Activated T-cell treated with anti-CD3 and anti-CD28 coated beads, Interleukin-2, amount 50 U/mL, for 72 hours (primary cell): ENCODE data around the gene MMP27. TPM values are rescaled to one million over a fixed set of nuclear protein-coding genes. Genes with fewer than 3 reads are reported as not detected.
"Not testable (repeated sequence)": the region's sequence is repeated elsewhere in the genome, so short reads cannot be mapped to it uniquely, and the experiment has no call there.

Source experiments
- ATAC-seq, 2 donors: fragments of 150-1000 bp; cut with Tn5 transposase; replicated peaks in 1 of 2; 2 replicates each; pipeline ENCODE4 v1.10.0; 2021; ENCODE audit warnings: moderate library complexity in 2 of 2, mild to moderate bottlenecking in 1 of 2
- DNase-seq, 2 donors: peaks; one replicate each; pipeline ENCODE4 v3.0.0; 2021 to 2022; ENCODE audit warnings: mixed read lengths in 1 of 2
- H3K27ac Mint-ChIP-seq: one replicate; pipeline ENCODE4 v1.8.0; 2022; ENCODE audit warnings: mild to moderate bottlenecking, moderate library complexity, mixed read lengths
- H3K27me3 Mint-ChIP-seq: one replicate; pipeline ENCODE4 v1.8.0; 2022; ENCODE audit warnings: low read depth, mixed read lengths
- H3K36me3 Mint-ChIP-seq, 2 donors: one replicate each; pipeline ENCODE4 v1.8.0; 2022; ENCODE audit warnings: mixed read lengths in 2 of 2, mild to moderate bottlenecking in 1 of 2; ENCODE audit not compliant: insufficient read depth in 2 of 2
- H3K4me1 Mint-ChIP-seq: one replicate; pipeline ENCODE4 v1.8.0; 2022; ENCODE audit warnings: low read depth, mixed read lengths
- H3K4me3 Mint-ChIP-seq, 2 donors: one replicate each; pipeline ENCODE4 v1.8.0; 2022; ENCODE audit warnings: mild to moderate bottlenecking in 2 of 2, mixed read lengths in 2 of 2, moderate library complexity in 2 of 2
- H3K9me3 Mint-ChIP-seq, 2 donors: one replicate each; pipeline ENCODE4 v1.8.0; 2022; ENCODE audit warnings: mixed read lengths in 2 of 2
- total RNA-seq, 2 donors: library from RNA; stranded (reverse); gene quantifications; one replicate each; pipeline ENCODE4 v1.2.3, GENCODE V29; 2022

Gene MMP27, protein sequence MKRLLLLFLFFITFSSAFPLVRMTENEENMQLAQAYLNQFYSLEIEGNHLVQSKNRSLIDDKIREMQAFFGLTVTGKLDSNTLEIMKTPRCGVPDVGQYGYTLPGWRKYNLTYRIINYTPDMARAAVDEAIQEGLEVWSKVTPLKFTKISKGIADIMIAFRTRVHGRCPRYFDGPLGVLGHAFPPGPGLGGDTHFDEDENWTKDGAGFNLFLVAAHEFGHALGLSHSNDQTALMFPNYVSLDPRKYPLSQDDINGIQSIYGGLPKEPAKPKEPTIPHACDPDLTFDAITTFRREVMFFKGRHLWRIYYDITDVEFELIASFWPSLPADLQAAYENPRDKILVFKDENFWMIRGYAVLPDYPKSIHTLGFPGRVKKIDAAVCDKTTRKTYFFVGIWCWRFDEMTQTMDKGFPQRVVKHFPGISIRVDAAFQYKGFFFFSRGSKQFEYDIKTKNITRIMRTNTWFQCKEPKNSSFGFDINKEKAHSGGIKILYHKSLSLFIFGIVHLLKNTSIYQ
- total RNA-seq: not detected

DNA sequence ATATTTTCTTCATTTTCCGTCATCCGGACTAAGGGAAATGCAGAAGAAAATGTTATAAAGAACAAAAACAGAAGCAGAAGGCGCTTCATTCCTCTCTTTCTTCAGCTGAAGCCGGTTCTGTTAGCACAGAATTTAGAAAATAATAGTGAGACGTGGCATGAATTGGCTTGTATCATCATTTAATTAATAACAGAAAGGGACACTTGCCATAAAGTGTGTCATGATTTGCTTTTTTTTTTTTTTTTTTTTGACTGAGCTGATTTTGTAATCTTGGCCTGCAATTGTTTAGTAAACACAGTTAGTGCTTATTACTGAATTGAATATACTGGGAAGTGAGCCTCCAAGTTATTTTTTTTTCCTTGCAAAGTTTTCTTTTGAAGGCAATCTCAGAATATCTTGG is at the start of gene MMP27:
MMP27 (minus strand) TSS at position 144 of the 400 bp plus-strand sequence; CDS start at position 89, 55 bp downstream.
- no peak for DNase-seq
- Mint-ChIP-seq H3K36me3 (no peaks in the 10 kb centered on the region), H3K27me3 (peaks cover 5% of the 10 kb centered on the region), H3K4me3 (no peak within 1 kb of the TSS), H3K9me3 (no peaks in the 10 kb centered on the region), H3K4me1 (no peaks in the 10 kb centered on the region), H3K27ac (no peak within 1 kb of the TSS)
- ATAC-seq: no peak

DNA sequence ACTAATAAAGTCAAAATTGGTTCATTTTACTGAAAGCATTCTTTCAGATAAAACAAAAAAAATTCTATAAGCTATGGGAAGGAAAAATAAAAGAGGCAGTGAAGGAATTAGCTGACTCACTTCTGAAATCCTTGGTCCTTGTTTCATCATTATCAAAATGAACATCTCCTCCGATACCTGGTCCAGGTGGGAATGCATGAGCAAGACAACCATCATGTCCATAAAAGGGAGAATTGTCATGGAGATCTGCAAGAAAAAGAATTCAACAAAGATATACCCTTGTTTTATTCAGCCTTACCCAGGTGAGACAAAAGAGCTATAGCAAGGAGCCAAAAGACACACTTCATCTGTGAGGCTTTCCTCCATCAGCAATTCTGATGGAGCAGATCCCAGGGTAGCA is 47.7 kb upstream of the MMP27 start:
- no peak for DNase-seq
- Mint-ChIP-seq H3K27ac (no peak overlapping the region), H3K27me3 (peaks cover 33% of the 10 kb centered on the region), H3K4me1 (no peaks in the 10 kb centered on the region), H3K9me3 (peaks cover 0 to 4% of the 10 kb centered on the region in 2 donors), H3K36me3 (peaks cover 0 to 3% of the 10 kb centered on the region in 2 donors), H3K4me3 (no peak overlapping the region)
- ATAC-seq: no peak

DNA sequence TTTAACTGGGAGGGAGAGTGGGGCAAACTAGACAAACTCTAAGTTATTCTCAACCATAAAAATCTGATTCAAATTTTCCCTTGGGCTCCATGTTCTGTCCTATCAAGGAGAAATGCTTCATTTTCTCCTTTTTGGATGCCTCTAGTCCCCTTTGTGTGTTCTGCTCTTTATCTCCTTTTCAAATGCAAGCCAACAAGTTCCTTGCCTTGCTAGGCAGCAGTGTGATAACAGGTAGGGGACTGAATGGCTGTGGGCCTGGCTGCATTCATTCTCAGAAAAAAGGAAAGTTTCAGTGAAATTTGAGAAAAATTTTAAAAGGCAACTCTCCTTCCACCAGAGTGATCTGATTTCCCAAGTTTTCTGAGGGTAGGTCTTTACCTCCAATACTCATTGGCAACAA is 46.1 kb upstream of the MMP27 start:
- Mint-ChIP-seq H3K4me1 (no peaks in the 10 kb centered on the region), H3K9me3 (peaks cover 5 to 8% of the 10 kb centered on the region in 2 donors), H3K4me3 (no peak overlapping the region), H3K27me3 (peaks cover 18% of the 10 kb centered on the region), H3K27ac (no peak overlapping the region), H3K36me3 (peaks cover 3 to 5% of the 10 kb centered on the region in 2 donors)
- ATAC-seq (no peak), DNase-seq (no peak)

DNA sequence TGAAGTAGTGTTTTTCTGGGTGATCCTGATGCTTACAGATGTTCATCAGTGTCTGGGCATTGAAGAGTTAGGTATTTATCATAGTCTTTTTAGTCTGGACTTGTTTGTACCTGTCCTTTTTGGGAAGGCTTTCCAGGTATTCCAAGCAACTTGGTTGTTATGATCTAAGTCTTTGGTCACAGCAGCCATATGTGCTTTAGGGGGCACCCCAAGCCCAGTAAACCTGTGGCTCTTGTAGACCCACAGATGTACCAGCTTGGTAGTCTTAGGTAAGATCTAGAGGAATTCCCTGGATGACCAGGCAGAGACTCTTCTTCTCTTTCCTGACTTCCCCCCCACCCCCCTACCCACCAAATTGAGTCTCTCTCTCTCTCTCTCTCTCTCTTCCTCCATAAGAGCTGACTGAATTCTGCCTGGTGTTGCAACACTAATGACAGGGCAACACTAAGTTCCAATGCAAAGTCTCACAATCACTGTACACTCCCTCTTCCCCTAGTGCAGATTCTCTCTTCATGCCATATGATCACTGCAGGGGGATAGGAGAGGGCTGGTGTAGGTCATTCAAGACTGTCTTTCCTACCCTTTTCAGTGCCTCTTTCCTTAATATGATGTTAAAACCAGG is 43.6 kb upstream of the MMP27 start:
- no peak overlapping the region for H3K4me3 Mint-ChIP-seq
- no peak for ATAC-seq
- DNase-seq: no peak
- peaks cover 7 to 9% of the 10 kb centered on the region in 2 donors for H3K9me3 Mint-ChIP-seq
- H3K27ac Mint-ChIP-seq: no peak overlapping the region
- peaks cover 6% of the 10 kb centered on the region for H3K27me3 Mint-ChIP-seq
- H3K4me1 Mint-ChIP-seq: no peaks in the 10 kb centered on the region
- H3K36me3 Mint-ChIP-seq: peaks cover 3 to 7% of the 10 kb centered on the region in 2 donors

DNA sequence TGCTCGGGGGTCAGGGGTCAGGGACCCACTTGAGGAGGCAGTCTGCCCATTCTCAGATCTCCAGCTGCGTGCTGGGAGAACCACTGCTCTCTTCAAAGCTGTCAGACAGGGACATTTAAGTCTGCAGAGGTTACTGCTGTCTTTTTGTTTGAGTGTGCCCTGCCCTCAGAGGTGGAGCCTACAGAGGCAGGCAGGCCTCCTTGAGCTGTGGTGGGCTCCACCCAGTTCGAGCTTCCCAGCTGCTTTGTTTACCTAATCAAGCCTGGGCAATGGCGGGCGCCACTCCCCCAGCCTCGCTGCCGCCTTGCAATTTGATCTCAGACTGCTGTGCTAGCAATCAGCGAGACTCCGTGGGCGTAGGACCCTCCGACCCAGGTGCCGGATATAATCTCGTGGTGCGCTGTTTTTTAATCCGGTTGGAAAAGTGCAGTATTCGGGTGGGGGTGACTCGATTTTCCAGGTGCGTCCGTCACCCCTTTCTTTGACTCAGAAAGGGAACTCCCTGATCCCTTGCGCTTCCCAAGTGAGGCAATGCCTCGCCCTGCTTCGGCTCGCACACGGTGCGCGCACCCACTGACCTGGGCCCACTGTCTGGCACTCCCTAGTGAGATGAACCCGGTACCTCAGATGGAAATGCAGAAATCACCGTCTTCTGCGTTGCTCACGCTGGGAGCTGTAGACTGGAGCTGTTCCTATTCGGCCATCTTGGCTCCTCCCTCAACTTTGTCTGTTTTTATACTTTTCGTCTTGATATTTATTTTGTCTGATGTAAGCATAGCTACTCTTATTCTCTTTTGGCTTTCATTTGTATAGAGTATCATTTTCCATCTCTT is 41.4 kb upstream of the MMP27 start:
- Mint-ChIP-seq H3K9me3 (peaks cover 7 to 10% of the 10 kb centered on the region in 2 donors), H3K27ac (peak overlapping the region; percentile 30)
- H3K4me3 Mint-ChIP-seq, H3K4me1 Mint-ChIP-seq, H3K36me3 Mint-ChIP-seq, H3K27me3 Mint-ChIP-seq, ATAC-seq, DNase-seq: not testable (repeated sequence)

DNA sequence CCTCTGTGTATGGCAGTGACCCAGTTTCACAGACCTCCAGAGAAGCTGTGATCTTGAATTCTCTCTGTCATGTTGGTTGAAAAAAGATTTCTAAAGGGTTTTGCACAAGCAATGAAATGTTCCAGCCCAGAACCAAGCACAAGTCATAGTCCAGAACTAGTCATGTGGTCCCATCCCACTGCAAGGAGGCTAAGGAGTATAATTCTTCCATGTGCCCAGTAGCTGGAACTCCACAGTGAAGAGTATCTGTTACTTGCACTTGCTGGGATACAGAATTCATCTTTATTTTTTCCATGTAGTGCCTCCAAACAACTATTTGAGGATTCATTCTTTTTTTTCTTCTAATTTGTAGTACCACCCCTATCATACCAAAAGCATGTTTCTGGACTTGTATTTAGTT is 29.1 kb upstream of the MMP27 start:
- Mint-ChIP-seq H3K4me3 (no peak overlapping the region), H3K27me3 (no peaks in the 10 kb centered on the region), H3K36me3 (no peaks in the 10 kb centered on the region), H3K27ac (no peak overlapping the region), H3K4me1 (no peaks in the 10 kb centered on the region), H3K9me3 (peaks cover 0 to 1% of the 10 kb centered on the region in 2 donors)
- no peak for DNase-seq
- no peak for ATAC-seq

DNA sequence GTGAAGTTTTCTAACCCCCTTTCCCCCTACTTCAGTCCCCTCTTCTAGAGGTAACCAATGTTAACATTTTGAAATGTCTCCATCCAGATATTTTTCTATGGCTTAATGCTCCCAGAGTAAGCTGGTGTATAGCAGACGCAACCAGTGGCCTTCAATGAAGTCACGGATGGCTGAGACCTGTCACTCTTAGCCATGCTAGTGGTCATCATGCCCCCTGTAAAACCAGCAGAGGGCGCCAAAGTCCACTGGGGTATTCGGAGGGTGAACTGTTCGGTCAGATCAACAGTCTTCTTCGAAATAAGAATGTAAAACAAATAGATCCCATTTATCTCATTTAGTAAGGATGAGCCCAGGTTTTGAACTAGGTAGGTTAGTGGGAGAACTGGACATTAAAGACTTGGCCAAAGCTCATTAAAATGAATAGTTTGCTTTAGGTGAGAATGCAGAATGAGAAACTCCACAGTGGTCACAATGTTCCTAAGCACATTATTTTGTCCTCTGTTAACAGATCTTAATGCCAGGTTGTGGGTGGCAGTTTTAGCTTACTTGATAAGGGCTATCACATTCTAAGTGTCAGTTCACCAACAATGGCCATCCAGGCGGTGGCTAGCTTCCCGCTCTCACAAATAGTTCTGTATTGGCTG is 27.8 kb upstream of the MMP27 start:
- no peak overlapping the region for H3K4me3 Mint-ChIP-seq
- peak; percentile 77 to 80 for ATAC-seq

DNA sequence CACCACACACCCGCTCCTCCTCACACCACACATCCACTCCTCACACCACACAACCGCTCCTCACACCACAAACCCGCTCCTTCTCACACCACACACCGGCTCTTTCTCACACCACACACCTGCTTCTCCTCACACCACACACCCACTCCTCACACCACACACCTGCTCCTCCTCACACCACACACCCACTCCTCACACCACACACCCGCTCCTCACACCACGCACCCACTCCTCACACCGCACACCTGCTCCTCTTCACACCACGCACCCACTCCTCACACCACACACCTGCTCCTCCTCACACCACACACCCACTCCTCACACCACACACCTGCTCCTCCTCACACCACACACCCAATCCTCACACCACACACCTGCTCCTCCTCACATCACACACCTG is 25.4 kb upstream of the MMP27 start:
- H3K27ac Mint-ChIP-seq, H3K4me3 Mint-ChIP-seq, H3K4me1 Mint-ChIP-seq, H3K9me3 Mint-ChIP-seq, H3K36me3 Mint-ChIP-seq, ATAC-seq, H3K27me3 Mint-ChIP-seq, DNase-seq: not testable (repeated sequence)

More for the DNA sequence above, 27.8 kb upstream of the MMP27 start:
- H3K9me3 Mint-ChIP-seq: no peaks in the 10 kb centered on the region
- no peaks in the 10 kb centered on the region for H3K36me3 Mint-ChIP-seq
- H3K4me1 Mint-ChIP-seq: no peaks in the 10 kb centered on the region
- no peak overlapping the region for H3K27ac Mint-ChIP-seq
- H3K27me3 Mint-ChIP-seq: no peaks in the 10 kb centered on the region
- DNase-seq: peak; percentile 68 to 72

DNA sequence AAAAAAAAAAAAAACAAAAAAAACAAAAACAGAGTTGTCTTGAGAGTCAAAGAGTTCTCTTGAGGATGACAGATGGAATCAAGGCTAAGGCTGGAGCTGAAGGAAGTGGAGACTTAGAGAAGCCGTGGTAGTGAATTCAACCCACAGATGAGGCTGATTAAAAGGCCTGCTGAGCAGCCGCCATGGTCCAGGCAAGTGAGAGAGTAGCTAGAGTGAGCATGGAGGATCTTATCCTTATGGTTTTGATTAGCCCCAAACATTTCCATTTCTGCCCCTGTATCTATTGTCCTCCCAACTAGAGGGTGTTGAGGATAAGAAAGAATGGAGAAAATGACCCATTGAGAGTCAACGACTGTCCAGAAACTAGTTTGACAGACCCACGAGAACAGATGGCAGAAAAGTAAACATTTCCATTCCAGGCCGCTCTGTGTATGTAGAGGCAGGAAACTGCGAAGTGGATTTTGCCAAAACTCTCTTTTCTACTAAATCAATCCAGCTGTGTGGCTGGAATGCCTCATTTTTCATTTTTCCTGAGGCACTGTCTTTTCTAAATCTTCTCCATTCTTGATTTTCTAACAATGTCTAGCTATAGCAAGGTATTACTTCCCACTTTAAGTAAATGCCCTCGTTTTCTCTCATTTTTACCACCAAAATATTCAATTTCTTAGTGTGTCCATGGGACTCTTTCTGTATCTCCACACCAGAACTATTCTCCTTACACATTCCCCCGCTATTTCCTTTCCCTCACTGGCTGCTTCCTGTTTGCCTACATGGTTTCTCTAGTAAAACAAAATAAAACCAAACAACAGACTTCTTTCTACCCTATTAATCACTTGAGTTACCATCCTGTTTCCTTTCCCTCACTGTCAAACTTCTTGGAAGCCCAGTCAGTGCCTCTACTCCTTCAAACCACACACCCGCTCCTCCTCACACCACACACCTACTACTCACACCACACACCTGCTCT is 24.6 kb upstream of the MMP27 start:
- ATAC-seq (no peak), DNase-seq (no peak)
- Mint-ChIP-seq H3K27ac (no peak overlapping the region), H3K36me3 (no peaks in the 10 kb centered on the region), H3K9me3 (no peaks in the 10 kb centered on the region), H3K4me1 (no peaks in the 10 kb centered on the region), H3K4me3 (no peak overlapping the region), H3K27me3 (no peaks in the 10 kb centered on the region)

DNA sequence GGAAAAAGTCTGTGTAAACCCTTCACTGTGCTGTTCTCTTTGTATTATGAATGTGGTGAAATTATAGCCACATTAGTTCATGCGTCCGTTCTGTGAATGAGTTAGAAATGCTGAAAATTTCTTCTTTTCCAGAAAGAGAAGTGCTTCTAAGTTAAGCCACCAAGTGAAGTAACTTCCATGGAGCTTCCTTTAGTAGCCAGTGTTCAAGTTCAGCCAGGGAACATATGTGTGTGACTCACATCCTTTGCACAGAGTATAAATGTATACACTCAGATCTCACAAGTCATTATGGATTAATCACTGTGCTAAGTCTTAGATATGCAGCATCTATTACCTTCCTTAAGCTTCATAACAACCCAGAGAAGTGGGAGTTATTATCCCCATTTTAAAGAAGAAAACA is 22.3 kb upstream of the MMP27 start:
- Mint-ChIP-seq H3K9me3 (no peaks in the 10 kb centered on the region), H3K27me3 (no peaks in the 10 kb centered on the region), H3K27ac (no peak overlapping the region), H3K36me3 (no peaks in the 10 kb centered on the region), H3K4me1 (no peaks in the 10 kb centered on the region), H3K4me3 (no peak overlapping the region)
- DNase-seq (no peak), ATAC-seq (peak in 1 of 2 donors; percentile 32)

DNA sequence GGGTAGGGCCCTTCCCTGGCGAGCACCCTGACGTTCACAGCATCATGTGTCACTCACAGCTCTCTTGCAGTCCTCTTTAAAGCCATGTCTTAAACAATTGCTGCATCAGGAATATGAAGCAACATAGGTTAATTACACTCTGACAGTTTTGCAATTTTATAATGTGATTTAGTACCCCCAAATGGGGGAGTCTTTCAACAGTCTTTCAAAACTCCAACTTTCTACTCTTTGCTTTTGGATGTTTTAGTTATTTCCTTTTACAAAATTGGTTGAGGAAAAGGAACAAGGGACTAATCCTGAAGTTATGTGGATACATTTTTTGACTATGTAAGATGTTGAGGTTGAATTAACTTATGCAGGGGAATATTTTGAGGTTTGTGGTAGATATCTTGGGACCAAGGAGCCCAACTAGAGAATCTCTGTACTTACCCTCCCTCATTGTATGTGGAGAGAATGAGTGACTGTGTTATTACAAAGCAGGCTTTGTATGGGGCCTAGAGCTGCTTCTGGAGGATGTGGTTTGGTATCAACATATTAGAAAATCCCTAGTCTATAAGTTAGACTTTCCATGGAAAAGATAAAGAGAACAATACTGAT is 19.4 kb upstream of the MMP27 start, which contains the start of gene MMP8:
MMP8 (minus strand) TSS at position 51 of the 597 bp plus-strand sequence. CDS start 99 bp downstream, outside the sequence.
- Mint-ChIP-seq H3K27ac (no peak within 1 kb of the TSS), H3K27me3 (no peaks in the 10 kb centered on the region), H3K36me3 (no peaks in the 10 kb centered on the region), H3K4me3 (no peak within 1 kb of the TSS), H3K9me3 (no peaks in the 10 kb centered on the region), H3K4me1 (no peaks in the 10 kb centered on the region)
- ATAC-seq (no peak), DNase-seq (no peak)
